OCI-LY7 (cell line): ENCODE results near the gene HLA-DRB5. TPM values are rescaled to one million over a fixed set of nuclear protein-coding genes. Genes with fewer than 3 reads are reported as not detected.

Source experiments
- BruUV-seq: library from RNA; stranded (reverse); fragments of 400-500 nt; replicated peaks from 2 replicates; lab custom pipeline; 2021; lab: Mats Ljungman, UMichigan
- CTCF ChIA-PET: fragments of 300-600 bp; sonication (Branson Sonifier 250); formaldehyde crosslinking; loops from one replicate; lab custom pipeline; 2022; ENCODE audit warnings: antibody characterized with exemption; ENCODE audit not compliant: unreplicated experiment; lab: Charles Lee
- POLR2A ChIA-PET: fragments of 300-600 bp; sonication (Branson Sonifier 250); formaldehyde crosslinking; loops from one replicate; lab custom pipeline; 2022; ENCODE audit warnings: antibody characterized with exemption; lab: Charles Lee
- DNase-seq: peaks from one replicate; pipeline ENCODE4 v3.0.0-alpha.2; 2015; ENCODE audit warnings: low spot score
- H2AFZ ChIP-seq: fragments of 200-600 bp; sonication (generic), shearing (Covaris generic); 2 replicates; pipeline ENCODE4 v1.6.1; 2014; ENCODE audit warnings: mild to moderate bottlenecking, antibody characterized with exemption, low read length, moderate library complexity
- H3K27ac ChIP-seq: fragments of 200-600 bp; sonication (generic); 2 replicates; pipeline ENCODE4 v1.5.1; 2014; ENCODE audit warnings: mixed run types, low read depth, mild to moderate bottlenecking, moderate library complexity, low read length, inconsistent platforms; ENCODE audit not compliant: poor library complexity, severe bottlenecking
- H3K36me3 ChIP-seq: fragments of 200-600 bp; sonication (generic); 2 replicates; pipeline ENCODE4 v1.6.1; 2014; ENCODE audit warnings: mild to moderate bottlenecking, antibody characterized with exemption, low read length, moderate library complexity, mixed read lengths; ENCODE audit not compliant: insufficient read depth
- H3K4me1 ChIP-seq: fragments of 200-600 bp; sonication (generic); 2 replicates; pipeline ENCODE4 v1.5.1; 2014; ENCODE audit warnings: mild to moderate bottlenecking, low read length; ENCODE audit not compliant: insufficient read depth, poor library complexity, severe bottlenecking
- H3K4me2 ChIP-seq: fragments of 200-600 bp; sonication (generic); 2 replicates; pipeline ENCODE4 v1.6.1; 2014; ENCODE audit warnings: mild to moderate bottlenecking, low read length
- H3K4me3 ChIP-seq: fragments of 200-600 bp; sonication (generic); 2 replicates; pipeline ENCODE4 v1.5.1; 2014; ENCODE audit warnings: mild to moderate bottlenecking, low read depth, low read length; ENCODE audit not compliant: poor library complexity, severe bottlenecking
- H3K79me2 ChIP-seq: fragments of 200-600 bp; sonication (generic); 2 replicates; pipeline ENCODE4 v1.6.1; 2016; ENCODE audit warnings: low read depth, mild to moderate bottlenecking, low read length, moderate library complexity, mixed read lengths; ENCODE audit not compliant: insufficient read depth
- H3K9me2 ChIP-seq: fragments of 200-600 bp; sonication (generic); 2 replicates; pipeline ENCODE4 v1.6.1; 2016; ENCODE audit warnings: mild to moderate bottlenecking, low read length, mixed read lengths; ENCODE audit not compliant: insufficient read depth
- H3K9me3 ChIP-seq: fragments of 200-600 bp; sonication (generic); 2 replicates; pipeline ENCODE4 v1.6.1; 2014; ENCODE audit warnings: mild to moderate bottlenecking, mixed run types, low read length, mixed read lengths
- H4K20me1 ChIP-seq: fragments of 200-600 bp; sonication (generic); 2 replicates; pipeline ENCODE4 v1.6.1; 2014; ENCODE audit warnings: mild to moderate bottlenecking, antibody characterized with exemption, low read length, moderate library complexity, mixed read lengths; ENCODE audit not compliant: insufficient read depth
- EZH2phosphoT487 ChIP-seq: fragments of 200-600 bp; sonication (generic); IDR thresholded peaks from 2 replicates; pipeline ENCODE4 v1.6.1; 2018; ENCODE audit warnings: low read depth, borderline replicate concordance, mild to moderate bottlenecking, mixed run types, antibody characterized with exemption, low read length, moderate library complexity, mixed read lengths
- intact Hi-C: fragments of 100-400 bp; cut with micrococcal nuclease; formaldehyde crosslinking; loops from one replicate; pipeline ENCODE4 v1.10.0; 2022; ENCODE audit not compliant: unreplicated experiment
- total RNA-seq, 2 experiments: library from RNA; depleted of rRNA in 1 of 2; stranded (reverse); fragments of >200 nt in 1 of 2; shearing (Covaris generic) in 1 of 2; gene quantifications; 2 replicates each; pipeline ENCODE4 v1.2.3, GENCODE V29; 2014 to 2022
- TF ChIP-seq, protein P1 (sequence below): fragments of 200-600 bp; sonication (generic); conservative IDR thresholded peaks from 2 replicates; pipeline ENCODE4 v1.5.1; 2014; ENCODE audit warnings: mild to moderate bottlenecking, antibody characterized with exemption, low read length, moderate library complexity, mixed read lengths

The HLA-DRB5 gene
- total RNA-seq, 2 experiments from 2014 or later, result 1.9 to 6.1 TPM

DNA sequence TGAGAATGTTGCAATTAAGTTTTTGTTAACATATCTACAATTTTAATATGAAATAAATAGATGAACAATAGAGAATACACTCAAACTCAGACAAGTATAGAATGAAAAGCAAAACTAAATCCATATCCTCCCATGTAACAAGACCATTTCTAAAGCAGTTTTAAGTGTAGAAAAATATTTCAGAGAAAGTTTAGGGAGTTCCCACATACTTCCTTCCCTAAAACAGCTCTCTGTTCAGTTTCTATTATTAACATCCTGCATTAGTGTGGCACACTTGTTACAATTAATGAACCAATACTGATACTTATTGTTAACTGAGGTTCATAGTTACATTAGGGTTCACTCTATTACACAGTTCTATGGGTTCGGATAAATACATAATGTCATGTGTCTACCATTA lies 38.4 kb downstream of the HLA-DRB5 start:
- DNase-seq, result no peak
- no peak overlapping the region for H2AFZ ChIP-seq
- H4K20me1 ChIP-seq, result no peaks in the 10 kb centered on the region
- no peak overlapping the region for H3K4me3 ChIP-seq
- H3K4me2 ChIP-seq, result no peak overlapping the region
- ChIA-PET POLR2A (no interaction called here), CTCF (no interaction called here)
- H3K9me3 ChIP-seq, result no peaks in the 10 kb centered on the region
- TF ChIP-seq, protein P1, sequence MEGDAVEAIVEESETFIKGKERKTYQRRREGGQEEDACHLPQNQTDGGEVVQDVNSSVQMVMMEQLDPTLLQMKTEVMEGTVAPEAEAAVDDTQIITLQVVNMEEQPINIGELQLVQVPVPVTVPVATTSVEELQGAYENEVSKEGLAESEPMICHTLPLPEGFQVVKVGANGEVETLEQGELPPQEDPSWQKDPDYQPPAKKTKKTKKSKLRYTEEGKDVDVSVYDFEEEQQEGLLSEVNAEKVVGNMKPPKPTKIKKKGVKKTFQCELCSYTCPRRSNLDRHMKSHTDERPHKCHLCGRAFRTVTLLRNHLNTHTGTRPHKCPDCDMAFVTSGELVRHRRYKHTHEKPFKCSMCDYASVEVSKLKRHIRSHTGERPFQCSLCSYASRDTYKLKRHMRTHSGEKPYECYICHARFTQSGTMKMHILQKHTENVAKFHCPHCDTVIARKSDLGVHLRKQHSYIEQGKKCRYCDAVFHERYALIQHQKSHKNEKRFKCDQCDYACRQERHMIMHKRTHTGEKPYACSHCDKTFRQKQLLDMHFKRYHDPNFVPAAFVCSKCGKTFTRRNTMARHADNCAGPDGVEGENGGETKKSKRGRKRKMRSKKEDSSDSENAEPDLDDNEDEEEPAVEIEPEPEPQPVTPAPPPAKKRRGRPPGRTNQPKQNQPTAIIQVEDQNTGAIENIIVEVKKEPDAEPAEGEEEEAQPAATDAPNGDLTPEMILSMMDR, result no peak
- TF ChIP-seq EZH2phosphoT487, result no peak
- H3K9me2 ChIP-seq, result no peaks in the 10 kb centered on the region
- no peak overlapping the region for H3K27ac ChIP-seq
- BruUV-seq, result no TSS peak
- H3K79me2 ChIP-seq, result no peaks in the 10 kb centered on the region
- no peaks in the 10 kb centered on the region for H3K4me1 ChIP-seq
- no peaks in the 10 kb centered on the region for H3K36me3 ChIP-seq
- intact Hi-C loops, result no loop called here

DNA sequence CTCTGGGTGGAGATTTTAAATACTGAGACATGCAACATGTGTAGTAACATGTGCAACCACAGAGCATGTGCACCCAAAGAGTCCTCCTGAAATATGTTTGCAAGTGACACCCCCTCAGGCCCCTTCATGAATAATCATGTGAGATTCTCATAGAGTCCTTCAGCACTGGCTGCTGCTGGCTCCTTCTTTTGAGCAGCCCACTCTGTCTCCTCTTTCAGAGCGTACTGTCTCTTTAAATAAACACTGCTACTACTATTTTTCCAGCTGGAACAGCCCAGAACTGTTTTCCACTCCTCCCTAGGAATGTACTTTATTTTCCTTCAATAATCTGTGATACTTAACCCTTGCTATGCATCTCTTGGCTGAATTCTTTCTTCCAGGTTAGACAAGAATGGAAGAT lies 42.0 kb downstream of the HLA-DRB5 start:
- Histone ChIP-seq H2AFZ (no peak overlapping the region), H4K20me1 (no peaks in the 10 kb centered on the region), H3K4me2 (no peak overlapping the region), H3K27ac (no peak overlapping the region), H3K9me2 (no peaks in the 10 kb centered on the region), H3K36me3 (no peaks in the 10 kb centered on the region), H3K4me3 (no peak overlapping the region), H3K9me3 (no peaks in the 10 kb centered on the region), H3K4me1 (peaks cover under 1% of the 10 kb centered on the region), H3K79me2 (no peaks in the 10 kb centered on the region)
- DNase-seq, result no peak
- POLR2A ChIA-PET, result no interaction called here
- no TSS peak for BruUV-seq
- no peak for TF ChIP-seq EZH2phosphoT487
- TF ChIP-seq, protein P1, result no peak
- intact Hi-C loops, result no loop called here
- CTCF ChIA-PET, result no interaction called here

GRCh38 chr6:32484614-32484998 lies 45.5 kb downstream of the HLA-DRB5 start:
- intact Hi-C loops, result no loop called here
- no peak overlapping the region for H3K4me3 ChIP-seq
- no peak overlapping the region for H2AFZ ChIP-seq
- no peaks in the 10 kb centered on the region for H3K9me2 ChIP-seq
- no peak overlapping the region for H3K27ac ChIP-seq
- TF ChIP-seq, protein P1, result no peak
- TF ChIP-seq EZH2phosphoT487, result no peak
- peaks cover 5% of the 10 kb centered on the region for H3K4me1 ChIP-seq
- H3K4me2 ChIP-seq, result no peak overlapping the region
- no peaks in the 10 kb centered on the region for H3K36me3 ChIP-seq
- H3K9me3 ChIP-seq, result no peaks in the 10 kb centered on the region
- no peak for DNase-seq
- ChIA-PET POLR2A (interaction anchor here (0.6 kb wide), 1 partner anchor 117 kb away, joined by 4 read pairs; no protein-coding TSS in a partner anchor), CTCF (no interaction called here)
- BruUV-seq, result no TSS peak
- no peaks in the 10 kb centered on the region for H3K79me2 ChIP-seq
- H4K20me1 ChIP-seq, result no peaks in the 10 kb centered on the region
